ENCODE results near the gene GRB10. TPM values are rescaled to one million over a fixed set of nuclear protein-coding genes. Genes with fewer than 3 reads are reported as not detected.

Gene GRB10
- total RNA-seq, 1 donor, result 65.2 TPM

DNA sequence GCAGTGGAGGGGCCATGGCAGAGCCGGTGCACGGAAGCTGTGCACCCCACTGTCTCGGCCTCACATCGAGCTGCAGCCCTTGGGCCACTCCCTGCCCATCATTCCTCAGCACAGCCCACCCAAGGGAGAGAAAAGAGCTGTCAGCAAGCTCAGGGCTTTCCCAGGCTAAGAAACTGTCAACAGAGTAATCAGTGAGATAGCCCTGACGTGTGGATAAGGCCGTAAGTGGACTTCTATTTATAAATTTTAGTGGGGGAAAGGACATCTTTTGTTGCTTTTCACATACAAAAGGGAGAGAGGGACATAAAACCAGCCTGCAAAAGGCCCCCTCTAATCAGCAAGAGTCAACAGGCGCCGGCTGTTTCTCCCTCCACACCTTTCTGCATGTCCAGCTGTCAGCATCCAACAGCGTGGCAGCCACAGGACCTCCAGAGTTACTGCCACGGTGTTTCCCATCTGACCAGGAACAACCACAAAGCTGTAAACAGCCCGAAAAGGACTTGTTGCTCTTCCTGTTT is 160.7 kb downstream of the GRB10 start:
- no peak for DNase-seq (ENCODE audit: low read depth in 2 of 3, low spot score in 2 of 3)

DNA sequence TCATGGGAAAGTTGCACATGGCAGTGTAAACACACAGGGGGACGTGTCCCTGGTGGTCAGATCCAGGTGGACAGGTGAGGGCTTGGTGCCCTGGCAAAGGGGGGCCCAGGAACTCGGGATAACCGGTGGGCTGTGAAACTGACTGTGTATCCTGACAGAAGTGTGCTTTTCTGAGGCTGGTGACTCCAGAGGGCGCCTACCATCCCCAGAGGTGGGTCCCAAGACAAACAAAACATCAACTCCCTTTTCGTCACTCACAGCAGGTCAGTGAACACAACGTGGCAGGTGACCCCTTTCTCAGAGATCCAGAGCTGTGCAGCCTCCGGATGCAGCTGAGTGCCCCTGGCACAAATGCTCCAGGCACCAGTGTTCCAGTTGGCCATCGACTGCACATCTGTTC is 161.5 kb downstream of the GRB10 start:
- no peak for DNase-seq (ENCODE audit: low read depth in 2 of 3, low spot score in 2 of 3)

DNA sequence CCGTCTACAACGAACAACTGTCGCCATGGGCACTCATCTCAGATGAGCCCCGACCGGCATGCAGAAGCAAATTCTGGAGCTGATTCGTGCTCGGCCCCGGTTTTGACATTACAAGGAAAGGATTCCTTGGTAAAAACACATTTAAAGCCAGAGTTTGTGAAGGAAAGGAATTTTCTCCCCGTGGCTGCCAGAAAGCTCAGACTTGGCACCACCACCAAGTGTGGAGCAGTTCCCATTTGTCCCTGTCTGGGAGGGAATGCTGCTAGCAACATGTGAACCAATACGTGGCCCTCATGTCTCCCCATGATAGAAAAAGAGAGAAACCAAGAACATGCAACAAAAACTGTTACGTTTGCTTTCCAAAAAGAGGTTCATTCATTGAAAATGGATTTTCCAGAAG is 162.3 kb downstream of the GRB10 start:
- no peak for DNase-seq (ENCODE audit: low read depth in 2 of 3, low spot score in 2 of 3)

DNA sequence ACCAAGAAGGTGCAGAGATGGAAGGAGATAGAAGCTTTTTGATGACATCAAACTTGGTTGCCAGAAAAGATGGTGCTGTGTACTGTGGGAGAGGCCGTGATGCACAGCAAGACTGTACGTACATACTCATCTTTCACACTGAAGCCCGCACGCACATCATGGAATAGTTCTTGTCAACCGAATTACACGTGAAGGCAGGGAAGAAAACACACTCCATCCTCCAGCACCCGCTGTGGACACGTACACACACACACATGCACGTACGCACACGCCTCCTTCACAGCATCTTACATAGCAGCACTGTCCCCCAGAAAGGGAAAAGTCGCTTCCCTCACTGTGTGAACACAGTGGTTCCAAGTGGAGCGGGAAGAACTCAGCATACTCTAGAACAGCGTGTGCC is 163.0 kb downstream of the GRB10 start:
- no peak for DNase-seq (ENCODE audit: low read depth in 2 of 3, low spot score in 2 of 3)

DNA sequence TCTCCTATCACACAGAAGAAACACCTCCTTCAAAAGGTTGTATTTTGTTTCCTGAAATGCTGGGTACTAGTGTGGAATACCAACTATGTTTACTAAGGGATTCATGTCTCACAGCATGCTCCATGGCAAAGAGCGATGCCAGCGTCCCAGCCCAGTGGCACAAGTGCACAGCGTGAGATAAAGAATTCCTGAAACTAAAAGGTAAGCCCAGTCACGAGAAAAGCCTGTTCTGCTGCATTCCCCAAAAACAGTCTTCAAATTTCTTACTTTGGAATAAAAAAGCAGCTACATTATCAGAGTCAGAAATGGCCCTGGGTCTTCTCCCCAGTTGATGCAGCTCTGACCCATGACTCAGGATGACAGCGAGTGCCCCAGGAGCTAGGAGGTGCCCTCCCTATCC is 164.4 kb downstream of the GRB10 start:
- DNase-seq (ENCODE audit: low read depth in 2 of 3, low spot score in 2 of 3), result no peak

DNA sequence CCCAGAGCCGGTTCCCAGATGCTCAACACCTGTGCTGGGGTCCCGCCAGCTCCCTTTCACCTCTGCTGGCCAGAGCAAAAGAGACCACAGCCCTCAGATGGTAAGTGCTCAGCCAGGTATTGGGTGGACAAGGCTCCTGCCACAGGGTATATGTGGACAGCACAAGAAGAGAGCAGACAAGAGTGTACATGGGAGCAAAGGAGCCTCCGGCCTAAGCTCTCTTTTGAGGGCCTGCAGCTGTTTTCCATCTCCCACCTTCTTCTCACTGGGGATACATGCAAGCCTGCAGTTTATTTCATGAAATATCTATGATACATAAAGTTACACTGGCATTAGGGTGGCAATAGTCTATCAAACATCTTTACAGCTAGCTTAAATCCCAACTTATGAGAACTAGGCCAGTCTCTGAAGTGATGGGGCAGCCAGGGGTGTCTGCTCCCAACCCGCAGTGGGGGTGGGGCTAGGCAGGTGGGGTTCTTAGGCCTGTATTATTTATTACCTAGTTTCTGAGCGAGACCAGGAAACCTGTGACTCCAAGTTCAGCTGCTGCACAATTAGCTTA is 167.1 kb downstream of the GRB10 start:
- no peak for DNase-seq (ENCODE audit: low read depth in 2 of 3, low spot score in 2 of 3)

DNA sequence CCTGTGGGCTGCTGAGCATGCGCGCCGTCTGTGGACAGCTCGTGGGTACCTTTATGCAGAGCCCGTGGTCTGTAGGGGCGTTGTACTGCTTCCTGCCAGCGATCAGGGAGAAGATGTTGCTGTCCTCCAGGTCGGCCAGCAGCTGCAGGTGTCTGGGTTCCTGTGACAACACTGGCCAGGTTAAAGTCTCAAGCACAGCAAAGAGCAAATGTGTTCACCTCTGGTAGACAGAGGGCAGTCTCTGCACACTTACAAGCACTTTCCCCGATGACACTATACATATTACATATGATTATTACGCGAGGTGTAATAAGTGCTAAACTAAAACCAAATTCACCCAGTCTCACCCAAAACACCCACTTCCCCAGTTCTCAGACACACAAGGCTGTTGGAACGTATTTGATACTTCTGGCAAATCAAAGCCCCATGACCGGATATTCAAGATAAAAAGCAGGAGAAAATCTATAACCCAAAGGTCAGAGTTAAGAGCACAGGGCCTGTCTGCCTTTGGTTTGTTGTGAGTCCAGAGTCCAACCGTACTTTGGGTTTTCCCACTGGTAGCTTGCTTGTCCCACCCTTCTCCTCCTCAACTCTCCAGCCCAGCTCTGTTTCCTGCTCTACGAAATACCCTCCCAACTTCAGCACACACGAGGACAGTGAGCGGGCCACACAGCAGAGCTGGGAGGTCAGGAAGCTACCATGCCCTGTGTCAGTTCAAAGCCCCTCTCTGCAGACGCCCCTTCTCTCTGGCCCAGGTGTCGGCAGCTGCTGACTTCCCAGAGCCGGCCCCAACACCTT is 167.8 kb downstream of the GRB10 start:
- DNase-seq (ENCODE audit: low read depth in 2 of 3, low spot score in 2 of 3), result peak in 2 of 3 donors; percentile 18 to 42

DNA sequence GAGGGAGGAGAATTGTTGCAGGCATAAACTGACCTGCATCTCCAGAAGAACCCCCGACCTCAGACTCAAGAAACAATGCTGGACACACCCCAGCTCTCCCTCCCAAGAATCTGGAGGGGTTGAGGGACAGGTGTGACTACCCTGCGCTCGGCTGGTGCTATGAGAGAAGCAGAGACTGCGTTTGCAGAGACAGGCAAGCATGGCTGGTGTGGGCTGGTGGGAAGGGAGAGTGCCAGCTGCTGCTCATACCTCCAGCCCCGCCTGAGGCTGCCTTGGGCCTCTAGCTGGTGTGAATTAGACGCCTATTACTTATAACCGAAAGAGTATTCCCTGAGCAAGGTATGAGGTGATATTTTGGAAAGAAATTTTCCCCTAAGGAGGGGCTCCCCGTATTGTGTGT is 169.2 kb downstream of the GRB10 start:
- DNase-seq (ENCODE audit: low read depth in 2 of 3, low spot score in 2 of 3), result no peak

DNA sequence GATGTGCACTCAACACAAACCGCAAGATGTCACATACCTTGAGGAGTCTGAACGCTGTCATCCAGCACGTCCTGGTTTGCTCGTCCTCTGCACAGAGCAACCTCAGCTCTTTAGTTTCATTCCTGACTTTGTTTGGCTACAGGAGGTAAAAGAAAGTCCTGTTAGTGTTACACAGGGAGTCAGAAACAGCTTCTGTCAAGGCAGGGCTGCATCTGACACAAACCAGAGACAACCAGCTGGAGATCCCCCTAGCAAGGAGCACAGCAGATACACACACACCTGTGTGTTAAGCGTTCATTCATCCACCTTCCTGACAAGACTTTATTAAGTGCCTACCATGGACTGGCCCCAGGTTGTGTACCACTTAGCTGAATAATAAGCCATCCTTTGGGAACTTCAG is 170.0 kb downstream of the GRB10 start:
- no peak for DNase-seq (ENCODE audit: low read depth in 2 of 3, low spot score in 2 of 3)

DNA sequence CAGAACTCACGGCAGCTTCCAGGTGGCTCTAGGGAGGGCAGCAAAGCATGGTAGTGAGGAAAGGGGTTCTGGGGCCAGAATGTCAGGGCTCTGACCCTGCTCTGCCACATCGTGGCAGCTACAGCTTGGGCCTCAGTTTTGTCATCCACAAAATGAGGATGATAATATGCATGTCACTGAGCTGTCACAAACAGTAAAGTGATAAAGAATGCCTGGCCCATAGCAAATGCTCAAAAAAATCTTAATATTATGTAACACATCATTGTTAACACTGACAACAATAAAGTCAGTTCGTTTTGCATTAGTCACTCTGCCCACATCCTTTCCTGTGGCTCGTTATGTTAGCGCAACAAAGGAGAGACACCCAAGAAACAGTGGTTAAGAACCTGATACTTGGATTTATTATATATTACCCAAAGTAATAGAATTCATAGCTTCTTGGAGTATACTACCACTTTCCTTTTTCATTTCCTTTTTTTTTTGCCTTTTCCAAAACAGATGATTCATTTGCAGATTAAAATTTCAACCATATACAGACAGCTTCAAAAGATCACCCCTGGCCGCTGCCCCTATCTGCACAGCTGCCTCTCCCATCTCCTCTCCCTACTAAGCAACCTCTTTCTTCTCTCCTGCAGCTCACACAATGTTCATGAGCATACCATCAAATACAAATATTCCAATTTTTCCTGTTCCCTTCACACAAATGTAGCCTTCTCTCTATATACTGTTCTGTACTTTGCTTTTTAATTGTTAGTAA is 172.0 kb downstream of the GRB10 start:
- peak in 2 of 3 donors; percentile 70 to 84 for DNase-seq (ENCODE audit: low read depth in 2 of 3, low spot score in 2 of 3)

DNA sequence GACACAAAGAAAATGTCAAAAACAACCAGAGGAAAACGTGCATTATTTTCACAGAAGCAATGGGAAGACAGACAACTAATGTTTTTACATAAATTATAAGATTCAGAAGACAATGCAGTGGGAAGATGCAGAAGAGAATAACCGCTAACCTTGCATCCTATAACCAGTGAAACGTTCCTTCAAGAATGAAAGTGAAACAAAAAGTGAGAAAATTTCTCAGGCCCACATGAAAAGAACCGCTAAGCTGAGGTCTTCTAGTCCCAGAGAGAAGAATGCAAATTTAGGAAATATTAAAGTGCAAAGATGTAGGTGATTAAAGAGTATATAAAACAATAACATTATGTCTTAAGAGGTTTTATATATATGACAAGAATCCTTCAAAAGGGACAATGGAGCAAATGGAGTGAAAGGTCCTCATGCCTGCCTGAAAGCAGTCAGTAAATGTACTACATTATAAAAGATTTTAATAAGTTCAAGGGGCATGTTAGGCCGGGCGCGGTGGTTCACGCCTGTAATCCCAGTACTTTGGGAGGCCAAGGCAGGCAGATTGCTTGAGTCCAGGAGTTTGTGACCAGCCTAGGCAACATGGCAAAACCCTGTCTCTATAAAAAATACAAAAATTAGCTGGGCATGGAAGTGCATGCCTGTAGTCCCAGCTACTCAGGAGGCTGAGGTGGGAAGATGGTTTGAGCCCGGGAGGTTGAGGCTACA is 174.3 kb downstream of the GRB10 start:
- peak in 1 of 3 donors; percentile 44 for DNase-seq (ENCODE audit: low read depth in 2 of 3, low spot score in 2 of 3)

DNA sequence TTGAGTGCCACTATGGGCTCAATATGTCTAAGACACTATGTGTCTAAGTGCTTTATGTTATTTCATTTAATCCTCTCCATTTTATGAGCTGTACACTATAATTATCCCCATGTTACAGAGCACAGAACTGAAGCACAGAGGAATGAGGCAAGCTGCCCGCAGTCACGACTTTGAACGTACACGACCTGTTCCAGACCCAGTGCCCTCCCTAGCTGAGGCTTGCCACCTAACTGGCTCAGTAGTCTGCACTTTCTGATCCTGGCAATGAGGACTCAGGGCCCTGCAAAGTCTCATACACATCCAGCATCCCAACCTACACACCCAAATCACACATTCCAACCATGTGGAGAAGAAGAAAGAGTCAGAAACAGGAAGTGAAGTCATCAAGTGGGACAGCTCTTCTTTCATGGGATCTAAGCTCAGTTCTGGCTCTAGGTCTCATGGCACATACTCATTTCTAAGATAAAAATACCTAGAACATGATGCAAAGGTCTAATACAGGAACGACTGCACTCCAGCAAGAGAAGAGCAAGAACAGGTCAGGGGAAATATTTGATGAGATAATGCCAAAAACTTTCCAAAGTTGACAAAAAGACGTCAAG is 175.1 kb downstream of the GRB10 start:
- DNase-seq (ENCODE audit: low read depth in 2 of 3, low spot score in 2 of 3), result no peak

DNA sequence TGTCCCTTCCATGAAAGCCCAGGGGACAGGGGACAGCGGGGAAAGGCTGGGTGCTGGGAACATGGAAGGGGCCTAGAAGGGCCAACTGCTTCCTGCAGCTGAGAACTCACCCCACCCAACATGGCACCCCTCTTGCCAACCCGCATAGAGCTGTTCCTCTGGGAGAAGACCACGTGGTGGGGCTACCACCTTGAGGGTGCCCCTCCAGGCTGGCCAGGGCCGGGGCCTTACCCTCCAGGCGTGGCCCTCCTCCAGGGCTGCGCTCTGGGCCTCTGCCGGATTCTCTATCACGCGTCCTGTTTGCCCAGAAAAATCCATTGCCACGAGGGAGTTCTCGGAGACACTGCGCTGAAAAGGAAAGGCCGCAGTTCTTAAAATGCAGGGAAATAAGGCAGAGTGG is 177.6 kb downstream of the GRB10 start:
- no peak for DNase-seq (ENCODE audit: low read depth in 2 of 3, low spot score in 2 of 3)

DNA sequence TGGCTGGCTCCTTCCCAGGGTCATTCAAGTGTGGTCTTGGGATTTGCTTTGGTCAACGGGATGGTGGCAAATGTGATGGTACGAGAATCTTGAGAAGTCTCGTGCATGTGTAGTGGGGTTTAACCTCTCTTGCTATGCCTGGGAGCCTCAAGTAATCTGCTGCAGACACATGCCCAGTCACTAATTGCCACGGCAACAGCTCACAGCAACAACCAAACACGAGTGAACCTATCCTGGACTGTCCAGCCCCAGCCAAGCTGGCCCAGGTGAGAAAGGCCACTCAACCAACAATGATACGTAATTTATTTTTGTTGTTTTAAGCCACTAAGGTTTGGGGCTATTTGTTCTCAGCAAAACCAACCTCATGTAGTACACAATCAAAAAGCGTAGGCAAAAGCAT is 179.4 kb downstream of the GRB10 start:
- DNase-seq (ENCODE audit: low read depth in 2 of 3, low spot score in 2 of 3), result no peak

DNA sequence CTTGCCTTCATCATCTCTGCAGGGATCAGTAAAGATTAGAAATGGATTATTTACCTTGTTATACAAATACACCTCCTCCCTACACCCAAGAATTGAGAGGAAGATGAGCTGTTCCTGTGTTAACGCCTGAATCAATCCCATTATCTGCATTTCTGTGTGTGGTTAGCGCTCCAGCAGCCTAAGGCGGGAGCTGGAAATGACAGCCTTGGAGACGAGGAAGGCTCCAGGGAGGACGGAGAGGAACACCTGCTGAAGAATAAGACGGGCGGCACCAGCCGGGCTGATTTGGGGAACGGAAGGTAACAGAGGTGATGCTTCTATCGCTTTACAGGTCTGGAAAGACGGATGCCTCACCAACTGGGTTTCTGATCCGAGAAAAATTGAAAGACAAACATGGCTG is 183.3 kb downstream of the GRB10 start:
- no peak for DNase-seq (ENCODE audit: low read depth in 2 of 3, low spot score in 2 of 3)

DNA sequence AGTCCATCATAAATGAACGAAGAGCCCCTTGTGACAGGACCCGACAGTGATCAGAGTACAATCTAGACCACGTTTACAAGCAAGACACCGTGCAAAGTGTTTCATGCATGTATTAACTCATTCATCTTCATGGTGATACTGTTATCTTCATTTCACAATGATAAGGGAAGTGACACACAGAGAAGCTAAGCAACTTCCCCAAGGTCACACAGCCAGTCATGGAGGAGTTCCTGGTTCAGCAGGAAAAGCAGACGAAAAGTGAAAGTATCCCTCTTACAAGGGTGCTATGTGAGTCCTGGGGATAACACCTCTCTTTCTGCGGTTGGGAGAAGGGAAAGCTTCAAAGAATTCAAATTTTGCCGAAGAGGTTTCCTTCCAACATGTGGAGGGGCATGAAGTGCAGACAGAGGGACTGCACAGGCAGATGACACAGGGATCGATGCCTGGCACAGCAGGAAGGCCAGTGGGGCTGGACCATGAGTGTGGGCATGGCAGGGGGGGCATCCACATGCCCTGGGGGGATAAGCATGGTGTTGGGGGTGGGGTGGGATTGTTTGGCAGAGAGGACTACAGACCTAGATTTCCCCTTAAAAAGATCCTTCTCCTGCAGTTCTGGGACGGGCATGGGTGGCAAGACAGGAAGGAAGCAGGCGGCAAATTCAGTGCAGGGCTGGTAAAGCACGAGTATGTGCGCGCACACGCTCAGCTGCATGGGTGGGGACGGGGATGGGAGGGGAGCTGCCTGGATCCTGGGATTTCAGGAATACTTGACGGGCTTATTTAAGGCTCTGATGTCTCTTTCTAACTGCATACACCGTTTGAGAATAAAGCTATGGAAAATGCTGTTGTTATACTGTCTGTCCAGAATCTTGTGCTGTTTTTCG is 184.0 kb downstream of the GRB10 start:
- no peak for DNase-seq (ENCODE audit: low read depth in 2 of 3, low spot score in 2 of 3)

DNA sequence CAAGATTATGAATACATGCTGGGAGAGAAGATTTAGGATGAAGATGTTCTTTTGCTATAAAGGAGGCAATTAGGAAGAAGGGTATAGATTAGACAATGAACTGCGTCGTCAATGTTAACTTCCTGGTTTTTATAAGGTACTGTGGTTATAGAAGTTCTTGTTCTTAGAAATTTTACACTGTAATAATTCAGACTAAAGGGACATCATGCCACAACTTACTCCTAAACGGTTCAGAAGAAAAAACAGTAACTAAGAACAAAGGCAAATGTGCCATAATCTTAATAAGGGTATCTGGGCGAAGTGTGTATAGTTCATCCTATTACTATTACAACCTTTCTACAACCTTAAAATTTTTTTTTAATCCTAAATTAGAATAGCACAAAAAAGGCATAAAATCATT is 186.2 kb downstream of the GRB10 start:
- no peak for DNase-seq (ENCODE audit: low read depth in 2 of 3, low spot score in 2 of 3)

DNA sequence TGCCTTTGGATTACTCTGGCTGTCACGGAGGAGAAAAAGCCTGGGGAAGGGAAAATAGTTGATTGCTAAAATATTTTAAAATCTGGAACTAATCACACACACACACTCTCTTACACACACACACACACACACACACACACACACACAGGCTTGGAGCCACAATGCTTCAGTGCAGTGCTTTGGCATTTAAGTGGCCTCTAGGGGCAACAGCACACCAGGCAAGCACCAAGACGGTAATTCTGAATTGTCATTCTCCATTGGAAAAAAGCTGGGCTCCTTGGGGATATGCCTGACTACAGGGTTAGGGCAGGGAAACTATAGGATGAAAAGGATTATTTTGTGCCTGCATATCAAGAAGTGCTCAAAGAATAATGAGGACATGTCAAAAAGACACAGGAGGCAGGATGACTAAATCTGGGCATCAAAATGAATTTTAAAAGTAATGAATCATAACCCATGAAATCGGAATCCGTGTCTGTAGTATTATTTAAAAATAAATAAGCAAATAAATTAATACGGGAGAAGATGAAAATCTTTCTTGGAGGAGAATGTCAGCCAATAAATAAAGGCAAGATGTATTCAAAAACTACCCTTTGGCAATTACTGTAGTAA is 187.1 kb downstream of the GRB10 start:
- DNase-seq (ENCODE audit: low read depth in 2 of 3, low spot score in 2 of 3), result peak in 2 of 3 donors; percentile 37 to 59

All from hematopoietic multipotent progenitor cell (in vitro differentiated cells).